Measurements from ENCODE around the gene APPL2.

Gene APPL2

GRCh38 chr12:105235732-105236476 lies at the start of gene APPL2:
Gene APPL2, minus strand, starts transcription at chr12:105236174. Its CDS starts 162 bp downstream, at chr12:105236012.
- DNase-seq: peak in 55 of 56 donors; percentile 50 to 95 (median 86)

GRCh38 chr12:105285378-105285777 lies 49.4 kb upstream of the APPL2 start:
- no peak for DNase-seq

- no peak for DNase-seq
Measured at GRCh38 chr12:105281694-105282049, 45.7 kb upstream of the APPL2 start.

GRCh38 chr12:105280966-105281693 lies 45.2 kb upstream of the APPL2 start:
- DNase-seq: no peak

- peak in 7 of 56 donors; percentile 0 to 16 (median 2) for DNase-seq
Measured at GRCh38 chr12:105279460-105280056, 43.6 kb upstream of the APPL2 start.

- DNase-seq: no peak
Measured at GRCh38 chr12:105278043-105278697, 42.2 kb upstream of the APPL2 start.

- DNase-seq: no peak
Measured at GRCh38 chr12:105275997-105276733, 40.2 kb upstream of the APPL2 start.

GRCh38 chr12:105274571-105274970 lies 38.6 kb upstream of the APPL2 start:
- peak in 1 of 56 donors; percentile 1 for DNase-seq

- DNase-seq: no peak
Measured at GRCh38 chr12:105273601-105274000, 37.6 kb upstream of the APPL2 start.

GRCh38 chr12:105272814-105273416 lies 36.9 kb upstream of the APPL2 start:
- no peak for DNase-seq

GRCh38 chr12:105272152-105272551 lies 36.2 kb upstream of the APPL2 start:
- DNase-seq: no peak

GRCh38 chr12:105271364-105271763 lies 35.4 kb upstream of the APPL2 start:
- DNase-seq: no peak

- DNase-seq: no peak
Measured at GRCh38 chr12:105270671-105271255, 34.8 kb upstream of the APPL2 start.

- DNase-seq: no peak
Measured at GRCh38 chr12:105267711-105268110, 31.7 kb upstream of the APPL2 start.

GRCh38 chr12:105264771-105265170 lies 28.8 kb upstream of the APPL2 start:
- no peak for DNase-seq

GRCh38 chr12:105262461-105263184 lies 26.6 kb upstream of the APPL2 start:
- no peak for DNase-seq

GRCh38 chr12:105261010-105261409 lies 25.0 kb upstream of the APPL2 start:
- DNase-seq: no peak

GRCh38 chr12:105259226-105259625 lies 23.3 kb upstream of the APPL2 start:
- no peak for DNase-seq

- DNase-seq: no peak
Measured at GRCh38 chr12:105257321-105257728, 21.4 kb upstream of the APPL2 start.

GRCh38 chr12:105256921-105257320 lies 20.9 kb upstream of the APPL2 start:
- DNase-seq: no peak

Measured in nucleus accumbens (tissue), 56 donors.